DMS114 treated with DMSO at 0.1 percent for 48 hours (cell line): ENCODE results near the gene TARDBP.
A peak's percentile ranks its signal among the peaks of the same experiment; 100 is the strongest.
"Not testable (repeated sequence)": the region's sequence is repeated elsewhere in the genome, so short reads cannot be mapped to it uniquely, and the experiment has no call there.

Experiments
- DNase-seq: peaks from one replicate; lab custom pipeline; 2025; ENCODE audit not compliant: unreplicated experiment; lab: John Stamatoyannopoulos, UW

Gene TARDBP

GRCh38 chr1:11012260-11013159 lies at the start of gene TARDBP:
Gene TARDBP (plus strand): TSS chr1:11012654. CDS start chr1:11013728, 1,074 bp downstream.
- DNase-seq = peak; percentile 82

GRCh38 chr1:10965546-10966226 lies 46.8 kb upstream of the TARDBP start:
- no peak for DNase-seq

GRCh38 chr1:10967090-10967489 lies 45.4 kb upstream of the TARDBP start:
- no peak for DNase-seq

GRCh38 chr1:10968411-10968826 lies 44.0 kb upstream of the TARDBP start:
- no peak for DNase-seq

- no peak for DNase-seq
Observed at GRCh38 chr1:10969267-10969970, 43.0 kb upstream of the TARDBP start.

- DNase-seq = no peak
Observed at GRCh38 chr1:10969971-10970332, 42.5 kb upstream of the TARDBP start.

- DNase-seq = no peak
Observed at GRCh38 chr1:10973552-10973951, 38.9 kb upstream of the TARDBP start.

GRCh38 chr1:10973956-10974881 lies 38.2 kb upstream of the TARDBP start:
- no peak for DNase-seq

- no peak for DNase-seq
Observed at GRCh38 chr1:10975567-10976326, 36.7 kb upstream of the TARDBP start.

- DNase-seq = no peak
Observed at GRCh38 chr1:10978719-10979118, 33.7 kb upstream of the TARDBP start.

GRCh38 chr1:10979483-10979920 lies 33.0 kb upstream of the TARDBP start:
- DNase-seq = no peak

GRCh38 chr1:10980094-10980577 lies 32.3 kb upstream of the TARDBP start:
- no peak for DNase-seq

GRCh38 chr1:10980841-10981727 lies 31.4 kb upstream of the TARDBP start:
- no peak for DNase-seq

- no peak for DNase-seq
Observed at GRCh38 chr1:10986525-10986890, 25.9 kb upstream of the TARDBP start.

GRCh38 chr1:10987840-10988417 lies 24.5 kb upstream of the TARDBP start:
- DNase-seq = no peak

- no peak for DNase-seq
Observed at GRCh38 chr1:10989095-10989494, 23.4 kb upstream of the TARDBP start.

GRCh38 chr1:10989920-10990516 lies 22.4 kb upstream of the TARDBP start:
- DNase-seq = not testable (repeated sequence)

GRCh38 chr1:10990828-10991227 lies 21.6 kb upstream of the TARDBP start:
- DNase-seq = no peak
